Measurements from ENCODE around the gene TMEM190. TPM values are rescaled to one million over a fixed set of nuclear protein-coding genes. Genes with fewer than 3 reads are reported as not detected.
"Not testable (repeated sequence)": the region's sequence is repeated elsewhere in the genome, so short reads cannot be mapped to it uniquely, and the experiment has no call there.

The TMEM190 gene
- polyA plus RNA-seq, result under 1 TPM in 2 of 4 donors, not detected in 2; 0.30 to 0.31 TPM
- long read RNA-seq, donor 1, partial matches to known transcripts, result 0 of 1 reads
- long read RNA-seq, donor 1, other reads (novel, unspliced or antisense), result 0 of 1 reads
- long read RNA-seq, donor 2, result 0 reads
- long read RNA-seq, donor 3, result 0 reads
- long read RNA-seq, donor 4, result 0 reads
- long read RNA-seq, donor 5, result 0 reads
- long read RNA-seq, donor 6, result 0 reads
- long read RNA-seq, donor 7, partial matches to known transcripts, result 0 of 1 reads
- long read RNA-seq, donor 7, other reads (novel, unspliced or antisense), result 0 of 1 reads
- long read RNA-seq, donor 8, result 0 reads
- long read RNA-seq, donor 9, partial matches to known transcripts, result 0 of 1 reads
- long read RNA-seq, donor 9, other reads (novel, unspliced or antisense), result 0 of 1 reads
- long read RNA-seq, donor 10, result 0 reads

DNA sequence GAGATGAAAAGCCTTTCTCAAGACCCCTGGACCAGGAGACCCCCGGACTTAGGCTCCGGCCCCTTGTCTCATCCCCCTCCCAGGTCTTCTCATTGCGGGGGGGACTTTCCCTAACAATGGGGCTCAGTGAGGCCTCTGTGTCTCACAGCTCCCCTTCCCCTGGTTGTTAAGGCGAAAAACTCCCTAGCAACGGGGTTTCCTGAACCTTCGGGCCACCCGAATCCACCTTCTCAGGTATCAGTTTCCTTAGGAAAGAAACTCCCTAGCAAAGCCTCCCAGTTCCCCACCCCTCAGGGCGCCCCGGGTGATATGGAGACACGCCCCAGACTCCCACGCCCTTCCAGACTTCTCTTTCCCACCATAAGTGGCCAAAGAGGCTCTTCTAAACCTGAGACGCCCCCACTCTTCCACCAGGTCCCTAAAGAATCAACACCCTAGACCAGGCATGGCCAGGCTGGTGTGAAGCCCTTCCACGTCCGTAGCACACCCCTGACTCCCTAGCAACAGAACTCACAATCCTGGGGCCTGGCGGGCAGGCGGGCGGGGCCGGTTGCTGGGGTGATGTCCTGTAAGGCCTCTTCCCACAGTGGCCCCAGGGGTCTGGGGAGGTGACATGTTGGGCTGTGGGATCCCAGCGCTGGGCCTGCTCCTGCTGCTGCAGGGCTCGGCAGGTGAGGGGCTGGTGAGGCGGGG, at the start of gene TMEM190:
TSS of gene TMEM190 (plus strand) at position 586 of the 693 bp plus-strand sequence. CDS start at position 614, 28 bp downstream.
- Histone ChIP-seq H3K27ac (ENCODE audit: low read depth in 1 of 3, low read length in 2 of 3) (no peak within 1 kb of the TSS), H3K4me1 (ENCODE audit: control insufficient read depth in 3 of 3, insufficient read depth in 2 of 3, low read depth in 1 of 3, low read length in 2 of 3) (peaks cover 0 to 18% (median 0%) of the 10 kb centered on the region in 3 donors), H3K9me3 (ENCODE audit: control insufficient read depth in 2 of 2, insufficient read depth in 1 of 2, low read depth in 1 of 2, low read length in 1 of 2) (no peaks in the 10 kb centered on the region), H3K36me3 (ENCODE audit: control insufficient read depth in 3 of 3, insufficient read depth in 2 of 3, low read depth in 1 of 3, low read length in 3 of 3) (peaks cover 0 to 12% (median 0%) of the 10 kb centered on the region in 3 donors), H3K27me3 (ENCODE audit: control insufficient read depth in 3 of 3, insufficient read depth in 3 of 3, low read length in 3 of 3) (peaks cover 5 to 62% (median 21%) of the 10 kb centered on the region in 3 donors), H3K4me3 (ENCODE audit: low read depth in 1 of 3, low read length in 3 of 3) (no peak within 1 kb of the TSS)
- DNase-seq, result peak in 1 of 2 donors; percentile 33
- 20 to 42% (median 30%) methylated on average over 20 to 21 of the region's 21 CpGs for WGBS, 3 donors
- FAIRE-seq, result no peak

DNA sequence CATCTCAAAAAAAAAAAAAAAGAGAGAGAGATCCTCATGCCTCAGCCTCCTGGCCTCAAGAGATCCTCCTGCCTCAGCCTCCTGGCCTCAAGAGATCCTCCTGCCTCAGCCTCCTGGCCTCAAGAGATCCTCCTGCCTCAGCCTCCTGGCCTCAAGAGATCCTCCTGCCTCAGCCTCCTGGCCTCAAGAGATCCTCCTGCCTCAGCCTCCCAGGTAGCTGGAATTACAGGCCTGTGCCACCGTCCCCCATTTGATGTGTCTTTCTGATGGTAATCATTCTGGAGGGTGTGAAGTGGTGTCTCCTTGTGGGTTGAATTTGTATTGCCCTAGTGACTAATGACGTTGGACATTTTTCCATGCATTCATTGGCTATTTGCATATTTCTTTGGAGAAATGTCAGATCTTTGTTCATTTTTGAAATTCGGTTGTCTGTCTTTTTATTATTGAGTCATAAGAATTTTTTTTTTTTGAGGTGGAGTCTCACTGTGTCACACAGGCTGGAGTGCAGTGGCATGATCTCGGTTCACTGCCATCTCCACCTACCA, 47.8 kb upstream of the TMEM190 start:
- peaks cover 0 to 15% (median 0%) of the 10 kb centered on the region in 3 donors for H3K4me1 ChIP-seq (ENCODE audit: control insufficient read depth in 3 of 3, insufficient read depth in 2 of 3, low read depth in 1 of 3, low read length in 2 of 3)
- H3K27ac ChIP-seq (ENCODE audit: low read depth in 1 of 3, low read length in 2 of 3); H3K36me3 ChIP-seq (ENCODE audit: control insufficient read depth in 3 of 3, insufficient read depth in 2 of 3, low read depth in 1 of 3, low read length in 3 of 3); H3K4me3 ChIP-seq (ENCODE audit: low read depth in 1 of 3, low read length in 3 of 3); H3K27me3 ChIP-seq (ENCODE audit: control insufficient read depth in 3 of 3, insufficient read depth in 3 of 3, low read length in 3 of 3); FAIRE-seq; H3K9me3 ChIP-seq (ENCODE audit: control insufficient read depth in 2 of 2, insufficient read depth in 1 of 2, low read depth in 1 of 2, low read length in 1 of 2): not testable (repeated sequence)
- 52 to 74% (median 57%) methylated on average over 4 of the region's 4 CpGs for WGBS, 3 donors
- peak in 1 of 2 donors; percentile 41 for DNase-seq

- 89 to 95% (median 89%) methylated on average over 6 of the region's 6 CpGs for whole genome bisulfite sequencing, 3 donors
- not testable (repeated sequence) for DNase-seq; H3K36me3 ChIP-seq (ENCODE audit: control insufficient read depth in 3 of 3, insufficient read depth in 2 of 3, low read depth in 1 of 3, low read length in 3 of 3); H3K27ac ChIP-seq (ENCODE audit: low read depth in 1 of 3, low read length in 2 of 3); H3K4me3 ChIP-seq (ENCODE audit: low read depth in 1 of 3, low read length in 3 of 3); H3K27me3 ChIP-seq (ENCODE audit: control insufficient read depth in 3 of 3, insufficient read depth in 3 of 3, low read length in 3 of 3); FAIRE-seq; H3K9me3 ChIP-seq (ENCODE audit: control insufficient read depth in 2 of 2, insufficient read depth in 1 of 2, low read depth in 1 of 2, low read length in 1 of 2)
- H3K4me1 ChIP-seq (ENCODE audit: control insufficient read depth in 3 of 3, insufficient read depth in 2 of 3, low read depth in 1 of 3, low read length in 2 of 3), result peaks cover 0 to 23% (median 0%) of the 10 kb centered on the region in 3 donors
Observed at GRCh38 chr19:55329791-55330190, 46.8 kb upstream of the TMEM190 start.

- H3K9me3 ChIP-seq (ENCODE audit: control insufficient read depth in 2 of 2, insufficient read depth in 1 of 2, low read depth in 1 of 2, low read length in 1 of 2), result no peaks in the 10 kb centered on the region
- H3K36me3 ChIP-seq (ENCODE audit: control insufficient read depth in 3 of 3, insufficient read depth in 2 of 3, low read depth in 1 of 3, low read length in 3 of 3), result no peaks in the 10 kb centered on the region
- FAIRE-seq, result no peak
- H3K27me3 ChIP-seq (ENCODE audit: control insufficient read depth in 3 of 3, insufficient read depth in 3 of 3, low read length in 3 of 3), result no peaks in the 10 kb centered on the region
- no peak overlapping the region for H3K4me3 ChIP-seq (ENCODE audit: low read depth in 1 of 3, low read length in 3 of 3)
- WGBS, 3 donors, result 16 to 57% (median 42%) methylated on average over 11 of the region's 11 CpGs
- peaks cover 0 to 23% (median 0%) of the 10 kb centered on the region in 3 donors for H3K4me1 ChIP-seq (ENCODE audit: control insufficient read depth in 3 of 3, insufficient read depth in 2 of 3, low read depth in 1 of 3, low read length in 2 of 3)
- DNase-seq, result peak; percentile 96 to 98
- H3K27ac ChIP-seq (ENCODE audit: low read depth in 1 of 3, low read length in 2 of 3), result peak overlapping the region; percentile 80 to 93 (median 89)
Observed at GRCh38 chr19:55333870-55334269, 42.8 kb upstream of the TMEM190 start.

- Histone ChIP-seq H3K27ac (ENCODE audit: low read depth in 1 of 3, low read length in 2 of 3) (no peak overlapping the region), H3K27me3 (ENCODE audit: control insufficient read depth in 3 of 3, insufficient read depth in 3 of 3, low read length in 3 of 3) (no peaks in the 10 kb centered on the region), H3K4me3 (ENCODE audit: low read depth in 1 of 3, low read length in 3 of 3) (no peak overlapping the region), H3K36me3 (ENCODE audit: control insufficient read depth in 3 of 3, insufficient read depth in 2 of 3, low read depth in 1 of 3, low read length in 3 of 3) (no peaks in the 10 kb centered on the region), H3K4me1 (ENCODE audit: control insufficient read depth in 3 of 3, insufficient read depth in 2 of 3, low read depth in 1 of 3, low read length in 2 of 3) (peaks cover 0 to 23% (median 4%) of the 10 kb centered on the region in 3 donors), H3K9me3 (ENCODE audit: control insufficient read depth in 2 of 2, insufficient read depth in 1 of 2, low read depth in 1 of 2, low read length in 1 of 2) (no peaks in the 10 kb centered on the region)
- WGBS, 3 donors, result 82 to 87% (median 85%) methylated on average over 7 of the region's 7 CpGs
- FAIRE-seq (no peak), DNase-seq (no peak)
Observed at GRCh38 chr19:55336101-55336500, 40.5 kb upstream of the TMEM190 start.

DNA sequence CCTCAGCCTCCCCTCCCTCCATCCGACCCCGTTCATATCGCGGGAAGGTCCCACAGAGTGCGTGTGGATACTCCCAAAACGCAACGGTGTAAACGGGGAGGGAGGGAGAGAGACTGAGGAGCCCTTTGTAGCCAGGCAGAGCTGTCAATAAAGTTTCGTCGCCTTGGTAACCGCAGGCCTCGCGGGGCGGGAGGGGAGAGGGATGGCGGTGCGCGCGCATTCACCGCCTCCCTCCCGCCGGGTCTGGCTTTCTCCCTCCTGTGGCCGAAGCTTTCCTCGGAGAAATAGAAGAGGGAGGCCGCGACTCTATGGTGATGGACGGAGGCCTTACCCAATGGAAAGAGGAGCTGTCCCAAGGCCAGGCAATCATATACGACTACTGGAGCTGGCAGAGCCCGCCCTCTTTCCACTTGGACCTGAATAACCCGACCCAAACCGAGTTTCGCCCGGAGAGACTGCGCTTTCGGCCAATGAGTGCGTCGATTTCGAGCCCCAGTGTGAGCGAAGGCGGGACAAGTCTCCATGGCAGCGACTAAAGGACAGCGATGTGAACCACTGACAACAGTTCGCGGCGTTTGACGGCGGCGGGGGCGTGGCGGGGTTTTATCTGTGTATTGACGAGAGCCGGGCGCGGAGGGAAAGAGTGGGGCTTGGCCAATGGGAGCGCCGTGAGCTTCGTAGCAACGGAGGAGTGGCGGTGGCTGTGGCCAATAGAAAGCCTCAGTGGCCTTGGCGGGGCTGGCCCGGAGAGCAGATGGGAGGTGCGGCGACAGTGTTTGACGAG, 37.3 kb upstream of the TMEM190 start, which contains the start of gene KMT5C:
TSS of gene KMT5C (plus strand) at position 772 of the 784 bp plus-strand sequence. CDS start 2,061 bp downstream, outside the sequence.
- peak within 1 kb of the TSS; percentile 60 to 67 (median 64) for H3K4me3 ChIP-seq (ENCODE audit: low read depth in 1 of 3, low read length in 3 of 3)
- H3K27ac ChIP-seq (ENCODE audit: low read depth in 1 of 3, low read length in 2 of 3), result peak within 1 kb of the TSS; percentile 93 to 99 (median 95)
- DNase-seq, result peak; percentile 100
- H3K9me3 ChIP-seq (ENCODE audit: control insufficient read depth in 2 of 2, insufficient read depth in 1 of 2, low read depth in 1 of 2, low read length in 1 of 2), result no peaks in the 10 kb centered on the region
- peaks cover 0 to 27% (median 0%) of the 10 kb centered on the region in 3 donors for H3K36me3 ChIP-seq (ENCODE audit: control insufficient read depth in 3 of 3, insufficient read depth in 2 of 3, low read depth in 1 of 3, low read length in 3 of 3)
- H3K27me3 ChIP-seq (ENCODE audit: control insufficient read depth in 3 of 3, insufficient read depth in 3 of 3, low read length in 3 of 3), result no peaks in the 10 kb centered on the region
- FAIRE-seq, result peak; percentile 96
- WGBS, 3 donors, result 0% methylated on average over 59 to 63 of the region's 63 CpGs
- peaks cover 0 to 17% (median 4%) of the 10 kb centered on the region in 3 donors for H3K4me1 ChIP-seq (ENCODE audit: control insufficient read depth in 3 of 3, insufficient read depth in 2 of 3, low read depth in 1 of 3, low read length in 2 of 3)

GRCh38 chr19:55339889-55340783, 36.5 kb upstream of the TMEM190 start:
- H3K27me3 ChIP-seq (ENCODE audit: control insufficient read depth in 3 of 3, insufficient read depth in 3 of 3, low read length in 3 of 3), result no peaks in the 10 kb centered on the region
- WGBS, 3 donors, result 2 to 5% (median 3%) methylated on average over 19 to 44 of the region's 44 CpGs
- peak overlapping the region; percentile 60 to 67 (median 64) for H3K4me3 ChIP-seq (ENCODE audit: low read depth in 1 of 3, low read length in 3 of 3)
- DNase-seq, result peak; percentile 24 to 70
- H3K36me3 ChIP-seq (ENCODE audit: control insufficient read depth in 3 of 3, insufficient read depth in 2 of 3, low read depth in 1 of 3, low read length in 3 of 3), result peaks cover 0 to 35% (median 0%) of the 10 kb centered on the region in 3 donors
- H3K27ac ChIP-seq (ENCODE audit: low read depth in 1 of 3, low read length in 2 of 3), result peak overlapping the region; percentile 46 to 94 (median 86)
- FAIRE-seq, result no peak
- peaks cover 0 to 12% (median 4%) of the 10 kb centered on the region in 3 donors for H3K4me1 ChIP-seq (ENCODE audit: control insufficient read depth in 3 of 3, insufficient read depth in 2 of 3, low read depth in 1 of 3, low read length in 2 of 3)
- no peaks in the 10 kb centered on the region for H3K9me3 ChIP-seq (ENCODE audit: control insufficient read depth in 2 of 2, insufficient read depth in 1 of 2, low read depth in 1 of 2, low read length in 1 of 2)
